Hematopoietic multipotent progenitor cell treated with erythropoietin and hydrocortisone succinate and interleukin-3 and kit ligand, for 15 days (in vitro differentiated cells): ENCODE measurements around the gene NOXO1.
A peak's percentile ranks its signal among the peaks of the same experiment; 100 is the strongest.
"Not testable (repeated sequence)": the region's sequence is repeated elsewhere in the genome, so short reads cannot be mapped to it uniquely, and the experiment has no call there.

Experiments used
- DNase-seq: peaks from one replicate; pipeline ENCODE4 v3.0.0-alpha.2; 2015; ENCODE audit warnings: low spot score

Gene NOXO1

DNA sequence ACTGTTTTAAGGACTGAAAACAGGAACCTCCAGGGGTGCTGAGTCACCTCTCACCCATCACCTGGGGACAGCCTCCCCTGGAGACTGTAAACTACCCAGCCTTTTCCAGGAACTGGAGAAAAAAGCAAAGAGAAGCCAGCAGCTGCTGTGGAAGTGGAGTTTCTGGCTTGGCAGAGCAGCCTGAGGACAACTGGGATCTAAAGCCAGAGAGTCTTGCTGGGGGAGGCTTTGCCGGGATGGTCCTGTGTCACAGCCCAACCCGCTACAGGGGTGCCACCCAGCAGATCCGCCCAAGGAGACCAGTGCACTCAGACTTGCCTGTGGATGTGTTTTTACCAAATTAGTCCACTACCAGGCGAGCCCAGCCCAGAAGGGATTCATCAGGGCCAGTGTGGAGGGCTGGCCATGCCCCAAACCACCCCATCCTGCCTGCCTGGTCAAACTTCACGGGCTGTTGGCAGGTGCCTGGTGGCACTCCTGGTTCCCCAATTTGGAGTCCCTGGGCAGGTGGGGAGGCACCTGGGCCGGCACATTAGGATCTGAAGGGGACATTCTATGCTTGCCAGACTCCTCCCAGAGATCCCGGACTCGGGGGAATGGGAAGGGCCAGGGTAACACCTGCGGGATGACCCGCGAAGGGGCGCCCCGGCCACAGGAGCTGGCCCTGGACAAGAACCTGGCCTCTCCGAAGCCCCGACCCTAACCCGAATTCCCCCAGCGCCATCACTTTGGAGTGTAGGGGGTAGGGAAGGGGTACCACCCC, 39.0 kb downstream of the NOXO1 start:
- DNase-seq: no peak

DNA sequence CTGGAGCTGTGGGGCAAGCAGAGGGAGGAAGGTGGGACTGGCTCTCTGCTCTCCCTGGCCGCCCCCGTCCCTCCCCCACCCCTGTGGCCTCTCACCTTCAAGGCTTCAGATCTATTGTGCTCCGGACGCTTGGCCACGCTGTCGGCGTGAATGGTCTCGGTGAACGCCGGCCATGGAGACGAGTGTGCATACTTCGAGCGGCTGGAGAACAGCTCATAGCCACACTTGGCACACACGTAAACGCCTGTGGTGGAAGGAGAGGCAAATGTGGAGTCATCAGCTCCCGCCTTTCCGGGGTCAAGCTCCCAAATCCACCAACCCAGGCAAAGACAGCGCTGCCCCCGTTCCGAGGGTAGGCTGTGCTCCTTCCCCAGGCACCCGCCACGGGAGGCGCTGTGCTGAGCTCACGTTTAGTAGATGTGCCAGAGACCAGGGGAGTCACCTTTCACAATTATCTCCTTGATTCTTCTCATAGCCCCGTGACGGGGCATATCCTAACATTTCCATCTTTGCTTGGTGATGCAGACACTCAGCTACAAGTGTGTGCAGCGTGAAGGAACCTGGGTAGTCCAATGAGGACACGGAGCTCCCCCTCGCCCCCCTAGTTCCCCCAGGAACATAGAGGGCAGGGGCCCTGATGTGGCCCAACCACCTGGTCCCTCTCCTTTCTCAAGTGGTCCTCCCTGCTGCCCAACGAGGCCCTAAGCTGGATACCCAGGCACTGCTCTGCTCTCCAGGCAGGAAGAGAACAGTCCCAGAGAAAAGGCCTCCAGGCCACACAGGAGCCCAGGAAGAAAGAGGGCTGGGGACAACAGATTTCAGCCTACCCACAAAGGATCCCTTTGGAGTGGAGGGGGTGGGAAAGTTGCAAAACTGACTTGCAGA, 39.9 kb downstream of the NOXO1 start:
- no peak for DNase-seq

DNA sequence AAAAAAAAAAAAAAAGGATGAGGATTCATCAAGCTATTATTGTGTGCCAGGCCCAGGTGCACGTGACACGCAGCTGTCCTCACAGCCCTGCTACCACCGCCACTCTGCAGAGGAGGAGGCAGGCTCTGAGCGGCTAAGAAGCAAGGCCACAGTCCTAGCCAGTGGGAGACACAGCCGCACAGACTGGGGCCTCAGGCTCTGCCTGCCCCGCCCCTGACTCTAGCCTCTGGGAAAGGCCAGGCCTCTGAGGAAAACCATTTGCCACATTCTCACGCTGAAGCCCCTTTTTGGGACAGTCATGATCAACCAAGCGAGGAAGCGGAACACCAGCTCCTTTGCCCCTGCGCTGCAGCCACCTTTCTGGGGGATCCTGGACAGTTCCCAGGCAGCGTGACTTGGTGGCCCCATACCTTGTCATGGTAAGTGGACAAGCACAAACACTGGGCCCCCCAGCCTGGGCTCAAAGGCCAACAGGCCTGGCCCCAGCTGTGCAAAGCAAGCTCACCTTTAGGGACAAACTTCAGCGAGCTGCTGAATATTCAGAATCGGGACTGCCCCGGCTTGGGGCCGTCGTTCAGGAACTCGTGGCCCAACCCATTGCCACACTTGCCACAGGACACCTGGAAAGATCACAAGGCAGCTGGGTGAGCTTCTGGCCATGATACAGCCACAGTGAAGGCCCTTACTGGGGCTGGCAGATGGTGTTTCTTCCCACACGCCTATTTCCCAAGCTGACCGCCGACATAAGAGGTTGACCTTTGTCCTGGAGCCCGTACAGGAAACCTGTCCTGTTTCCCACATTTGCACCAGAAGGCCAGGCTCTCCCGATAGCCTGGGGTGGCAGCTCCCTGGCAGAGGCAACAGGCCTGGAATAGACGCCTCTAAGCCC, 40.8 kb downstream of the NOXO1 start:
- DNase-seq: no peak

DNA sequence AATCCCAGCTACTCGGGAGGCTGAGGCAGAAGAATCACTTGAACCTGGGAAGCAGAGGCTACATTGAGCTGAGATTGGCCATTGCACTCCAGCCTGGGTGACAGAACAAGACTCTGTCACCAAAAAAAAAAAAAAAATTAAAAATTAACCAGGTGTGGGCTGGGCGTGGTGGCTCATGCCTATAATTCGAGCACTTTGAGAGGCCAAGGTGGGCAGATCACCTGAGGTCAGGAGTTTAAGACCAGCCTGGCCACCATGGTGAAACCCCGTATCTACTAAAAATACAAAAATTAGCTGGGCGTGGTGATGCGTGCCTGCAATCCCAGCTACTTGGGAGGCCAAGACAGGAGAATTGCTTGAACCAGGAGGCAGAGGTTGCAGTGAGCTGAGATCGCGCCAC, 41.4 kb downstream of the NOXO1 start:
- DNase-seq: not testable (repeated sequence)

DNA sequence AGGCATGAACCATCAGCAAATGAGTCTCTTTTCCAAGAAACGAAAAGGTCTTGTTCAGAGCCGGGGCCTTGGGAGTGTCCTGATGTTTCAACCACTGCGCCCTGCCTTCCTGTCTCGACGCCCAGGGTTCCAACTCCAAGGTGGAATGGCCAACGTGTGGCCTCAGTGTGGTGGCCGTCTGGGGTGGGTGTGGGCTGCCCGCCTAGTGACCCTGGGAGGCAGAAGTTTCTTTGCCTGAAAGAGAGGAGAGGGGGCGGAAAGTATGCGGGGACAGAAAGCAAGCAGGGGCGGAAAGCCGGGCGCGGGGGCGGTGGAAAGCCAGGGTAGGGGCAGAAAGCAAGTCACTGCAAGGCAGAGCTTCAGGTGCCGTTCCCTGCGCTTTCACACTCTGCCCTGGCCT, 42.4 kb downstream of the NOXO1 start:
- no peak for DNase-seq

DNA sequence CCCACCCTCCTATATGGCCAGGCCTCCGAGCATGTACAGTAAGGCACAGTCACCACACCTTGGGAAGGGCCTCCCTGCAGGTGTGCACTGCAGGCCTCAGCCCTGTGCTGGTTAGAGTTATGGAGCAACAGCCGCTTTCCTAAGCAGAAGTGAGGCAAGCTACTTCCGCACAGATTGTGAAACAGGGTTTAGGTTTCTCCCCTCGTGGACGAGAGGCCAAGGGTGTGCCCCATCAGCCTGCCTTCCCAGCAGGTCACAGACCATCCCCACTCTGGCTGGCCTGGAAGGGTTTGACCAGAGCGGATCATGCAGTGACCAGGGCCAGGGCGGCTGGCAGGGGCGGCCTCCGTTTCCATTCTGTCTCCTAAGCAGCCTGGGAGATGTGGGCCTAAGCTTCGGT, 43.0 kb downstream of the NOXO1 start:
- DNase-seq: no peak

DNA sequence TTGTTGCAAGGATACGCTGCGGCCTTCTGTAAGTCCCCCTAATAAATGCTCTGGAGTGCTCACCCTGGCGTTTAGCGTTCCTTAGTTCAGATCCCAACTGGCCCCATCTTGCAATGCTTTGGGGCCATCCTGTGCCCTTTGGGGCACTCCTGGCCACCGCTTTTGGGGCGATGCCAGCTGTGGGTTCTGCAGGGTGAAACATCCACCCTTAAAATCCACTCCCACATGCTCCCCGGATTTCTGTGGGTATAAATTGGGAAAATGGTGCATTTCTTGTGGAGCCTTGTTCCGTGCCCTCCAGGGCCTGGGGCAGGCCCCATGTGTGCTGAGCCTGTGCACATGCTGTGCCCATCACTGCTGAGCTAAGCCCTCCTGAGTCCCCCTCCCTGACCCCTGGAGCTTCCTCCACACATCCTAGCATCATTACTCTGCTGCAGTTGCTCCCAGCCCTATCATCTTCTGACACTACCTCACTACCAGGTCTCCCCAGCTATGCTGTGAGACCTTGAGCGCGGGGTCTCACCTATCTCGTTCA, 44.3 kb downstream of the NOXO1 start:
- DNase-seq: no peak

DNA sequence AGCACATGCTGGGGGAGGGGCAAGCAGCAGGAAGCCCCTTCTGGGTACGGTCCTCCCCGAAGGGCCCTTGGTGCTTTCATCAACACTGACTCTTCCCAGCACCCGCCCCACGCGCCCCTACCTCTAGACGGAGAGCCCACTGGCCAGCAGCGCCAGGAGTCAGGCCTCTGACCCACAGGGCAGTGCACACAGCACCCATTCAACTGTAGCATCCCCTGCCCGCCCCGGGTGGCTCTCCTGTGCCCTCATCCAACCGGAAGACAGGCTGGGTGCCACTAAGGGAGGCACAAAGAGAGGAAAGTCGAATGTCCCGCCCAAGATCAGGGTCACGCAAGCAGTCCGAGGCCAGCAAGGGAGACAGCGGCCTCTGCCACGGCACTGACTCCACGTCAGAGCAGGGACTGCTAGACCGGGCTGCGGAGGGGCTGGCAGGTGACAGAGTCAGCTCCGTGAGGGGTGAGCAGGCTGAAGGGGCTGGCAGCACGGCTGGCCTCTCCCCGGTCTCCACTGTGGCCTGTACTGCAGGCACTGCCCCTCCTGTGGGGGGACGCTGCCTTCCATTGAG, 48.1 kb downstream of the NOXO1 start:
- DNase-seq: no peak

DNA sequence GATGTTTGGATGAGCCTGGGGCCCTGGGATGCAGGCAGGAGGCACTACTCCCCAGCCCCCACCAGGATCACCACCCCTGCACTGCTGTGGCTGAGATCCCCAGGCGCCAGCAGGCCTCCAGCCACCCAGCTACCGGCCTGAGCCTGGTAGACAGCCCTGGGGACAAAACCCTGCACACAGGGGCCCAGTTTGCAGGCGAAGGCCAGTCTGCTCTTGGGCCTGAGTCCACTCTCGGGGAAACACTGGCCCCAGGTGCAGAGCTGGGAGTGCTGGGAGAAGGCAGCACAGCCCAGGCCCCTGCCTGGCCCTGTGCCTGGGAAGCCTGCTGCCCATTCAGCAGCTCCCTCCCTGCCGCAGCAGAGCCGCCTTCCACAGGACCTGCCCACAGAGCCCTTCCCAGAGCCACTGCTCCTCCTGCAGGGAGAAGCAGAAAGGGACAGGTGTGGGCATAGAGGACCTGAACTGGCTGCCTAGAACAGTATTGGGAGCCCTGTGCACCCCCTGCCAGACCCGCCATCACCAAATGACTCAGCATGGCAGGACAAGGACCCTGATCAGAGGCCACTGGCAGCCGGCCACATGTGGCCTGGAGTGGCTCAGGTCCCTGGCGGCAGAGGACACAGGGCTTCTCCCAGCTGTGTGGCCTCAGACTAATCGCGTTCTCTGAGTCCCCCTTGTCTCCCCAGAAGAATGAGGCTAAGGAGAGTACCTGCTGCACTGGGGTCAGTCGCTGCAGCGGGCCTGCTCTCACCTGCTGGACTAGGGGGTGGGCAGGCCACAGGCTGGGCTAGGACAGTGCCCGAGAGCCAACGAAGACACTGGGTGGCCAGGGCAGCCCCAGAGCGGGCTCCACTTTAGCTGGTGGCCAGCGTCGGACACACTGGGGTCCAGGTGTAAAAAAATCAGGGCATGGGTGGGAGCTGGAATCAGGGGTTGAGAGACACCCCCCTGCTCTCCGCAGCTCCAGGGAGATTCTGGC, 48.9 kb downstream of the NOXO1 start:
- no peak for DNase-seq

DNA sequence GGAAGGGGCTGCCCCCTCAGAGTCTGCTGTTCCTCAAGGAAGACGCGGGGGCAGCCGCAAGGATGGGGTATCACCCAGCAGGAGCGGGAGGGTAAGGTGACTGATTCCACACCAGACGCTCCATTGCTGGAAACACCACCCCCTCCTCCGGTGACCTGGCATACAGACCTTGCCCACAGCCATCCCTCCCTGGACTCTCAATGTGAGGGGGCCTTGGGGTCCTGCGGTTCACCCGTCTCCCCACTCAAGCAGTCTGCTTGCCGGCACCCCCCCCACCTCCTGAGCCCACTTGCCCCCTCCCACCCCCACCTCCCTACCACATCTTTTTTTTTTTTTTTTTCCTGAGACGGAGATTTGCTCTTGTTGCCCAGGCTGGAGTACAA, 50.9 kb downstream of the NOXO1 start:
- no peak for DNase-seq

DNA sequence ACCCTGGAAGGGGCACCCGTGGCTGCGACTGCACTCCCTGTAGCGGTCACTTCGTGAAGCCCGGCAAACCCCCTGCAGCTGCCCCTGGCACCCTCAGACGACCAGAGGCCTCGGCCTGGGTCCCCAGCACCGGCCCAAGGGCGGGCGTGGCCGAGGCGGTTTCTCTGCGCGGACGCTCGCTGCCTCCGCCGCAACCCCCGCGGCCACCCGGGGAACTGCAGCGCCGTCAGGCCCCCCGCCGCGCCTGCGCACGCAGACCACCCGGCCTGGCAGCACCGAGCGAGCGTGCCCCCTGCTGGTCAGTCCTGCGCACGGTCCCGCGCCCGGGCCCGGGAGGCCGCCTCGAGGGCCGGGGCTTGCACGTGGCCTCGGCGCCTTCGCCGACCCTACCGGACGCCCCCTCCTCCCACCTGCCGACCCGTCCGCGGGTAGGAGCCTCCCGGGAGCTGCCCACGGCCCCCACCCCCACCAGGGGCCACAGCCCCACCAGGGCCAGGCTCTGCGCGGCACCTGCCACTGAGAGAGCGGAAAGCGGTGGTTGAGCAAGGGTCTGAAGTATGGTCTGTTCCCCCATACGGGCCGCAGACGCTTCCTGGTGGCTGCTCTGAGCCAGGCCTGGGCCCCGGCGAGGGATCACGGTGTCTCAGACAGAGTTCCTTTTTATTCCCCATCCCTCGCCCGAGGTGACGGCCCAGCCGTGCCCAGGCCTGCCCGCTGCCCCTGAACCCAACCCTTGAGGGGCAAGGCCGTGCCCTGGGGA, 51.5 kb downstream of the NOXO1 start:
- peak; percentile 83 for DNase-seq

DNA sequence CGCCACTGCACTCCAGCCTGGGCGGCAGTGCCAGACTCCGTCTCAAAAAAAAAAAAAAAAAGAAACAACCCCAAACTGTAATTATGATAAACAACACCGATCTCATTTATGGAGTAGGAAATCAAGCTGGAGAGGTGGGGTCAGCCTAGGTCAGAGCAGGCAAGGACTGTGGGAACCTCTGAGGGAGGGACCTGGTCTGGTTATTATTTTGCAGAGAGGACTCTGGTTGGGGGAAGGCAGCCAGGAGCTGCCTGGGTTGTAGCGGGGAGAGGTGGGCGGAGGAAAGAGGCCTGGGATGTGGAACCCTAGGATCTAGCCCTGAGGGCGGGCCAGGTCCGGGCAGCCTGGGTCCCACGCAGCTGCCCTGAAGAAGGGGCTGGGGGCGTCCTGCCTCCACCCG, 52.2 kb downstream of the NOXO1 start:
- DNase-seq: no peak
